Ovary (tissue), 3 donors: ENCODE measurements around the gene FYB2.

ENCODE experiments used
- EP300 ChIP-seq: sonication (generic); formaldehyde crosslinking; IDR thresholded peaks from one replicate; pipeline ENCODE4 v1.6.1; 2017; ENCODE audit warnings: antibody characterized with exemption
- POLR2A ChIP-seq: fragments of 450-650 bp; IDR thresholded peaks from one replicate; pipeline ENCODE4 v1.6.1; 2017; ENCODE audit warnings: antibody characterized with exemption, mild to moderate bottlenecking, moderate library complexity
- TF ChIP-seq, protein P1 (sequence below), 3 donors: fragments of 450-650 bp in 2 of 3; fragments of 200-600 bp in 1 of 3; IDR thresholded peaks; one replicate each; pipeline versions ENCODE4 v1.5.1 to v1.8.0; 2016 to 2022; ENCODE audit warnings: antibody characterized with exemption in 3 of 3, mild to moderate bottlenecking in 1 of 3
- donor health status: DM: no; HTN: no; CAD: no.

DNA sequence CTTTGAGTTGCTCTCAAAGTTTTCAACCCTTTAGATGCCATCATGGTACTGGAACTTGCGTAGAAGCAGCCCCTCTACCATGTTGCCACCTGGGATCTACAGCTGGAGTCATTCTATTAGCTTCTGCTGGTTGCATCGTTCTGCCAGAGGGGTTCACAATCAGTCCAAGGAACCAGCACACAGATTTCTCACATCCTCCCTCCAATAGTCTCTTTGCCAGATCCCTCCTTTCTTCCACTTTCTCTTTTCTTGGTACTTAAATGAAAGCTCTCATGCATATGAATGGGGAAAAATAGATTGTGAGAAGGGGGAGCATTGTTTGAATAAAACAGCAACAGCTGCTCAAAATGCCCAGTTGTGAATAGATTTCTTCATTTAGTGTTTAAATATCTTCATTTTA is 31.2 kb upstream of the FYB2 start:
- TF ChIP-seq, protein P1, sequence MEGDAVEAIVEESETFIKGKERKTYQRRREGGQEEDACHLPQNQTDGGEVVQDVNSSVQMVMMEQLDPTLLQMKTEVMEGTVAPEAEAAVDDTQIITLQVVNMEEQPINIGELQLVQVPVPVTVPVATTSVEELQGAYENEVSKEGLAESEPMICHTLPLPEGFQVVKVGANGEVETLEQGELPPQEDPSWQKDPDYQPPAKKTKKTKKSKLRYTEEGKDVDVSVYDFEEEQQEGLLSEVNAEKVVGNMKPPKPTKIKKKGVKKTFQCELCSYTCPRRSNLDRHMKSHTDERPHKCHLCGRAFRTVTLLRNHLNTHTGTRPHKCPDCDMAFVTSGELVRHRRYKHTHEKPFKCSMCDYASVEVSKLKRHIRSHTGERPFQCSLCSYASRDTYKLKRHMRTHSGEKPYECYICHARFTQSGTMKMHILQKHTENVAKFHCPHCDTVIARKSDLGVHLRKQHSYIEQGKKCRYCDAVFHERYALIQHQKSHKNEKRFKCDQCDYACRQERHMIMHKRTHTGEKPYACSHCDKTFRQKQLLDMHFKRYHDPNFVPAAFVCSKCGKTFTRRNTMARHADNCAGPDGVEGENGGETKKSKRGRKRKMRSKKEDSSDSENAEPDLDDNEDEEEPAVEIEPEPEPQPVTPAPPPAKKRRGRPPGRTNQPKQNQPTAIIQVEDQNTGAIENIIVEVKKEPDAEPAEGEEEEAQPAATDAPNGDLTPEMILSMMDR (IDR thresholded peaks at IDR 0.05), result no peak
- no peak for TF ChIP-seq POLR2A
- TF ChIP-seq EP300, result no peak
